Brain microvascular endothelial cell (primary cell): Measurements from ENCODE around the gene SCRN3.
A peak's percentile ranks its signal among the peaks of the same experiment; 100 is the strongest.
"Not testable (repeated sequence)": the region's sequence is repeated elsewhere in the genome, so short reads cannot be mapped to it uniquely, and the experiment has no call there.

ENCODE experiments used
- DNase-seq: peaks from one replicate; pipeline ENCODE4 v3.0.0-alpha.2; 2020
- H3K27ac ChIP-seq: fragments of 250-450 bp; sonication (Bioruptor Pico); 2 replicates; pipeline ENCODE4 v1.5.1; 2020; ENCODE audit warnings: mild to moderate bottlenecking, moderate library complexity
- H3K27me3 ChIP-seq: fragments of 250-450 bp; sonication (Bioruptor Pico); replicated peaks from 2 replicates; pipeline ENCODE4 v1.5.1; 2020; ENCODE audit warnings: mild to moderate bottlenecking
- H3K36me3 ChIP-seq: fragments of 250-450 bp; sonication (Bioruptor Pico); replicated peaks from 2 replicates; pipeline ENCODE4 v1.5.1; 2020; ENCODE audit warnings: mild to moderate bottlenecking
- H3K4me3 ChIP-seq: 2 replicates; pipeline ENCODE4 v1.5.1; 2011; ENCODE audit warnings: low read depth, mild to moderate bottlenecking, control low read depth, low read length, moderate library complexity
- in situ Hi-C: cut with HindIII; loops from 2 replicates; pipeline ENCODE4 v1.10.0; 2017; ENCODE audit warnings: low sequenced_read_pairs, low pct_ligation_motif_present
- TF ChIP-seq, protein P1 (sequence below): IDR thresholded peaks from 2 replicates; pipeline ENCODE4 v1.5.1; 2011; ENCODE audit warnings: low read depth, mild to moderate bottlenecking, moderate library complexity, low read length, control low read depth, inconsistent platforms; ENCODE audit errors: missing control alignments

The SCRN3 gene

GRCh38 chr2:174395284-174395968 is at the start of gene SCRN3:
SCRN3 (plus strand) TSS chr2:174395730; CDS start chr2:174398284, 2,554 bp downstream.
- peak within 1 kb of the TSS; percentile 93 for H3K27ac ChIP-seq
- H3K36me3 ChIP-seq, result no peaks in the 10 kb centered on the region
- TF ChIP-seq, protein P1, sequence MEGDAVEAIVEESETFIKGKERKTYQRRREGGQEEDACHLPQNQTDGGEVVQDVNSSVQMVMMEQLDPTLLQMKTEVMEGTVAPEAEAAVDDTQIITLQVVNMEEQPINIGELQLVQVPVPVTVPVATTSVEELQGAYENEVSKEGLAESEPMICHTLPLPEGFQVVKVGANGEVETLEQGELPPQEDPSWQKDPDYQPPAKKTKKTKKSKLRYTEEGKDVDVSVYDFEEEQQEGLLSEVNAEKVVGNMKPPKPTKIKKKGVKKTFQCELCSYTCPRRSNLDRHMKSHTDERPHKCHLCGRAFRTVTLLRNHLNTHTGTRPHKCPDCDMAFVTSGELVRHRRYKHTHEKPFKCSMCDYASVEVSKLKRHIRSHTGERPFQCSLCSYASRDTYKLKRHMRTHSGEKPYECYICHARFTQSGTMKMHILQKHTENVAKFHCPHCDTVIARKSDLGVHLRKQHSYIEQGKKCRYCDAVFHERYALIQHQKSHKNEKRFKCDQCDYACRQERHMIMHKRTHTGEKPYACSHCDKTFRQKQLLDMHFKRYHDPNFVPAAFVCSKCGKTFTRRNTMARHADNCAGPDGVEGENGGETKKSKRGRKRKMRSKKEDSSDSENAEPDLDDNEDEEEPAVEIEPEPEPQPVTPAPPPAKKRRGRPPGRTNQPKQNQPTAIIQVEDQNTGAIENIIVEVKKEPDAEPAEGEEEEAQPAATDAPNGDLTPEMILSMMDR, result no peak
- in situ Hi-C loops, result no loop called here
- H3K4me3 ChIP-seq, result peak within 1 kb of the TSS; percentile 88
- DNase-seq, result peak; percentile 70
- no peaks in the 10 kb centered on the region for H3K27me3 ChIP-seq

DNA sequence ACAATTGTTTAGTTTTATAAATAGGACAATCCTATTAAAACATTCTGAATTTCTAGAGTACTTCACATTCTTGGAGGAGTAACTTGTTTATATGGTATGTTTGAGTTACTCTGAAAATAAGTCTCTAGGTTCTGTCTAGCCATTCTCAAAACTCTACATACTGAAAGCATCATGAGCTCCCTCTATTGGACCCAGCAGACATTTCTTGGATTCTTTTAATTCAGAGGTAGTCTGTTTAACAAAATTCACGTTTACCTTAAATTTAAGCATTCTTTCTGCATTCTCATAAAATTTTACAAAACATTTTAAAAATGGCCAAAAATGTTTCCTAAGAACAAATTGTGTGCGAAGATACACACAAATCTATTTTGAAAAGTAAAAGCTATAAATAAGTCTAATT is 45.5 kb upstream of the SCRN3 start:
- DNase-seq, result no peak
- Histone ChIP-seq H3K27me3 (no peaks in the 10 kb centered on the region), H3K4me3 (no peak overlapping the region), H3K27ac (no peak overlapping the region), H3K36me3 (peaks cover 4% of the 10 kb centered on the region)
- in situ Hi-C loops, result no loop called here
- TF ChIP-seq, protein P1, result peak; percentile 45

- Histone ChIP-seq H3K4me3 (no peak overlapping the region), H3K36me3 (peaks cover 4% of the 10 kb centered on the region), H3K27ac (no peak overlapping the region), H3K27me3 (no peaks in the 10 kb centered on the region)
- in situ Hi-C loops, result no loop called here
- TF ChIP-seq, protein P1, result no peak
- no peak for DNase-seq
Measured at GRCh38 chr2:174350593-174351181, 44.8 kb upstream of the SCRN3 start.

- Histone ChIP-seq H3K27ac (no peak overlapping the region), H3K36me3 (peaks cover 4% of the 10 kb centered on the region), H3K4me3 (no peak overlapping the region), H3K27me3 (no peaks in the 10 kb centered on the region)
- in situ Hi-C loops, result no loop called here
- no peak for DNase-seq
- TF ChIP-seq, protein P1, result no peak
Measured at GRCh38 chr2:174353004-174353403, 42.5 kb upstream of the SCRN3 start.

DNA sequence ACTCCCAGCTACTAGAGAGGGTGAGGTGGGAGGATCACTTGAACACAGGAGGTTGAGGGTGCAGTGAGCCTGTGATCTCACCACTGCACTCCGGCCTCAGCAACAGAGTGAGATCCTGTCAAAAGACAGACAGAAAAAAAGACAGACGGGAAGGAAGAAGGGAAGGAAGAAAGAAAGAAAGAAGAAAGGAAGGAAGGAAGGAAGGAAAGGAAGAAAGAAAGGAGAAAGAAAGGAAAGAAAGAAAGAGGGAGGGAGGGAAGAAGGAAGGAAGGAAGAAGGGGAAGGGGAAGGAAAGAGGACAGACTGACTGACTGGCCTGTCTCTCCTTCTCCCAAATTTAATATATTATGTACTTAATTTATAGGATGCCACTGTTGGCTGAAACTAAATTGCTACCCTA is 39.2 kb upstream of the SCRN3 start:
- DNase-seq, result no peak
- Histone ChIP-seq H3K4me3 (no peak overlapping the region), H3K27me3 (no peaks in the 10 kb centered on the region), H3K27ac (no peak overlapping the region), H3K36me3 (no peaks in the 10 kb centered on the region)
- in situ Hi-C loops, result no loop called here
- TF ChIP-seq, protein P1, result no peak

- in situ Hi-C loops, H3K27ac ChIP-seq, DNase-seq, H3K36me3 ChIP-seq, H3K27me3 ChIP-seq, H3K4me3 ChIP-seq: not testable (repeated sequence)
Measured at GRCh38 chr2:174359663-174360062, 35.9 kb upstream of the SCRN3 start.
